ENCODE measurements around the gene PNPLA6. TPM values are rescaled to one million over a fixed set of nuclear protein-coding genes. Genes with fewer than 3 reads are reported as not detected.

The PNPLA6 gene
- total and polyA plus RNA-seq, 2 of the 13 experiments (the other 11 are each of a cell fraction or from before 2014, with no cell fraction given): 24.9 to 28.2 TPM

GRCh38 chr19:7562646-7563393, 27.3 kb downstream of the PNPLA6 start (continued):
- TF ChIP-seq ZNF33A (CRISPR knock-in tag; IDR thresholded peaks at IDR 0.05; ENCODE audit: borderline replicate concordance) (peak; percentile 64; the same call in 1 of the 2 replicates), TBP (CRISPR knock-in tag; IDR thresholded peaks at IDR 0.05) (no peak), ZNF564 (CRISPR knock-in tag; IDR thresholded peaks at IDR 0.05) (peak; percentile 81; the same call in 1 of the 2 replicates), RFX5 (IDR thresholded peaks at IDR 0.05; ENCODE audit: low read depth, low read length) (no peak), CREBL2 (CRISPR knock-in tag; IDR thresholded peaks at IDR 0.05; ENCODE audit: borderline replicate concordance) (peak; percentile 94), CEBPB (IDR thresholded peaks at IDR 0.05; ENCODE audit: borderline replicate concordance, low read depth, low read length) (no peak), ZFP41 (CRISPR knock-in tag; IDR thresholded peaks at IDR 0.05; ENCODE audit: borderline replicate concordance) (peak; percentile 89), ZNF567 (CRISPR knock-in tag; IDR thresholded peaks at IDR 0.05; ENCODE audit: borderline replicate concordance) (no peak), NFKBIZ (CRISPR knock-in tag; IDR thresholded peaks at IDR 0.05) (peak; percentile 99), ZNF136 (CRISPR knock-in tag; IDR thresholded peaks at IDR 0.05; ENCODE audit: low read depth) (no peak), ZNF770 (CRISPR knock-in tag; IDR thresholded peaks at IDR 0.05) (no peak), TRAFD1 (CRISPR knock-in tag; IDR thresholded peaks at IDR 0.05; ENCODE audit: borderline replicate concordance) (peak; percentile 64; the same call in 1 of the 2 replicates), ZNF792 (CRISPR knock-in tag; IDR thresholded peaks at IDR 0.05) (peak; percentile 99), KAT2B (IDR thresholded peaks at IDR 0.05; ENCODE audit: borderline replicate concordance, low read depth, low read length) (no peak), SKI (IDR thresholded peaks at IDR 0.05; ENCODE audit: partially characterized antibody) (no peak), SMARCE1 (IDR thresholded peaks at IDR 0.05; ENCODE audit: borderline replicate concordance) (no peak), RARA (CRISPR knock-in tag; IDR thresholded peaks at IDR 0.05) (peak; percentile 90), ZNF430 (CRISPR knock-in tag; IDR thresholded peaks at IDR 0.05) (peak; percentile 99), TOPORS (CRISPR knock-in tag; IDR thresholded peaks at IDR 0.05) (peak; percentile 81), PAF1 (CRISPR knock-in tag; IDR thresholded peaks at IDR 0.05) (no peak), SMAD9 (CRISPR knock-in tag; IDR thresholded peaks at IDR 0.05) (no peak), ZNF232 (CRISPR knock-in tag; IDR thresholded peaks at IDR 0.05; ENCODE audit: borderline replicate concordance) (peak; percentile 100), HMG20B (CRISPR knock-in tag; conservative IDR thresholded peaks at IDR 0.05) (peak; percentile 98), ZNF547 (CRISPR knock-in tag; IDR thresholded peaks at IDR 0.05) (peak; percentile 92), NFE2L2 (IDR thresholded peaks at IDR 0.05; ENCODE audit: low read length) (no peak), ATF7-NPFF (CRISPR knock-in tag; IDR thresholded peaks at IDR 0.05; ENCODE audit: low read depth) (peak; percentile 64; the same call in 1 of the 2 replicates), SRF (IDR thresholded peaks at IDR 0.05; ENCODE audit: low read depth, low read length) (no peak), NAIF1 (CRISPR knock-in tag; IDR thresholded peaks at IDR 0.05; ENCODE audit: borderline replicate concordance) (peak; percentile 78; the same call in 1 of the 2 replicates), TBX2 (CRISPR knock-in tag; IDR thresholded peaks at IDR 0.05; ENCODE audit: borderline replicate concordance) (peak; percentile 83), XBP1 (CRISPR knock-in tag; IDR thresholded peaks at IDR 0.05) (peak; percentile 99)

All from HepG2 (cell line).